Right ventricle myocardium inferior (tissue), 1 donor: Measurements from ENCODE around the gene HOXB8. TPM values are rescaled to one million over a fixed set of nuclear protein-coding genes. Genes with fewer than 3 reads are reported as not detected.

Experiments used
- ATAC-seq: fragments of 200-7000 bp; cut with Tn5 transposase; one replicate; pipeline ENCODE4 v1.9.1; 2020; ENCODE audit warnings: mild to moderate bottlenecking, moderate library complexity
- DNase-seq: peaks from one replicate; pipeline ENCODE4 v3.0.0; 2021; ENCODE audit errors: missing footprints
- intact Hi-C: fragments of 100-400 bp; cut with DNase I; formaldehyde crosslinking; loops from one replicate; pipeline ENCODE4 v1.11.0; 2022
- long read RNA-seq: library from polyadenylated mRNA; unstranded; transcript quantifications from one replicate; pipeline ENCODE4 v2.0.0, GENCODE V29; 2021
- total RNA-seq: library from RNA; stranded (reverse); fragmentation: NEBNext Ultra II Directional; extraction: Animal tissue kit (Norgen Biotek cat#: 25700); gene quantifications from one replicate; pipeline ENCODE4 v1.2.1, GENCODE V29; 2021
- donor health status: DM: no; HTN: yes; CAD: no; lungs with severe emphysema.

HOXB8 gene
- total RNA-seq = not detected
- long read RNA-seq = 0 reads

- ATAC-seq (no peak), DNase-seq (no peak)
- intact Hi-C loops = loop anchor here (5.0 to 10.0 kb wide), 3 partner anchors 263 to 591 kb away; no protein-coding TSS in a partner anchor
Observed at GRCh38 chr17:48615047-48615962, at the start of gene HOXB8. Gene HOXB8 (minus strand): TSS chr17:48615292. CDS start chr17:48614704, 588 bp downstream.

DNA sequence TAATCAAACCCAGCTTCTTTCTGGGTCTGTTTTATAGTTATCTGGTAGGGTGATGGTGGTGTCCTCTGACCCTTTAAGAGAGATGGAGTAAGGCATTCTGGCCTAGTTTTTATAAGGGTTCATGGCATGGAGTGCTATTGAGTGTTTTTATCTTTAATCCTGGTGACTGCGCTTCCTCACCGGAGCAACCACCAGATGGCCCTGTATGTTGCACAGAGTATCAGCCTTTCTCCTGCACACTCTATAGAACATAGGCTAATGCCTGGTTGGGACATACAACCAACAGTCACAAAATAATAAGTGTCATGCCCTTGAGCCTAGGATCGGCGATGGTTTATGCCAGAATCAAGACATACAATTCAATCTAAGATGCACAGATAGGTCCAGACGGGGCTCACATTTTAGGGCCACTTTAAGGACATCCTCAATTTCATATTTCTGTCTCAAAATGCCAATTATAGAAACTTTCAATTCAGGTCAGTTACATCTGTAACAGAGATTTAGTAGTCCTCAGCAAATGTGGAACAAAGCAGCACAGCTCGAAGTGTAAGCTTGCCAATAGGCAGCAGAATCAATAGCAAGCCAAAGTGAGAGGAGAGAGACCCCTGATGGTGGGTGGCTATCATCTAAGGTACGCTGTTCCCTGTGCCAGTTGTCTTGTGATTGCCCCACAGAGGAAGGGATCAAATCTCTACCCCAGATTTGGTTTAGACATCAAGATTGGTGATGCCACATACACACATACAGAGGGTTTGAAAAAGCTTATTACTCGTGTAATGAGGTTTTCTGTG, 48.2 kb upstream of the HOXB8 start:
- DNase-seq = no peak
- no peak for ATAC-seq
- intact Hi-C loops = no loop called here

- no peak for ATAC-seq
- intact Hi-C loops = no loop called here
- no peak for DNase-seq
Observed at GRCh38 chr17:48655913-48656312, 40.8 kb upstream of the HOXB8 start.

- ATAC-seq (no peak), DNase-seq (no peak)
- intact Hi-C loops = no loop called here
Observed at GRCh38 chr17:48649741-48650140, 34.6 kb upstream of the HOXB8 start.

DNA sequence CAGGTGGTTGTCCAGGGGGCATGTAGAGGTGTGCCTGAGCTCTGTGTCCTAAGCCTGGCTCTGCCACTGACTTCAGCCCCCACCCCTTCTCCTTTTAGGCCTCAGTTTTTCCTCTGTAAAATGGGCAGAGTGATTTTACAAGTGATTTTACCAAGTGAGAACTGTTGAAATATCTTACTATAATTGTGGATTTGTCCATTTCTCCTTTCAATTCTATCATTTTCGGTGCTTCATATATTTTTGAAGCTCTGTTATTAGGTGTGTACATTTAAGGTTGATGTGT, 32.8 kb upstream of the HOXB8 start:
- ATAC-seq = no peak
- DNase-seq = no peak
- intact Hi-C loops = no loop called here

DNA sequence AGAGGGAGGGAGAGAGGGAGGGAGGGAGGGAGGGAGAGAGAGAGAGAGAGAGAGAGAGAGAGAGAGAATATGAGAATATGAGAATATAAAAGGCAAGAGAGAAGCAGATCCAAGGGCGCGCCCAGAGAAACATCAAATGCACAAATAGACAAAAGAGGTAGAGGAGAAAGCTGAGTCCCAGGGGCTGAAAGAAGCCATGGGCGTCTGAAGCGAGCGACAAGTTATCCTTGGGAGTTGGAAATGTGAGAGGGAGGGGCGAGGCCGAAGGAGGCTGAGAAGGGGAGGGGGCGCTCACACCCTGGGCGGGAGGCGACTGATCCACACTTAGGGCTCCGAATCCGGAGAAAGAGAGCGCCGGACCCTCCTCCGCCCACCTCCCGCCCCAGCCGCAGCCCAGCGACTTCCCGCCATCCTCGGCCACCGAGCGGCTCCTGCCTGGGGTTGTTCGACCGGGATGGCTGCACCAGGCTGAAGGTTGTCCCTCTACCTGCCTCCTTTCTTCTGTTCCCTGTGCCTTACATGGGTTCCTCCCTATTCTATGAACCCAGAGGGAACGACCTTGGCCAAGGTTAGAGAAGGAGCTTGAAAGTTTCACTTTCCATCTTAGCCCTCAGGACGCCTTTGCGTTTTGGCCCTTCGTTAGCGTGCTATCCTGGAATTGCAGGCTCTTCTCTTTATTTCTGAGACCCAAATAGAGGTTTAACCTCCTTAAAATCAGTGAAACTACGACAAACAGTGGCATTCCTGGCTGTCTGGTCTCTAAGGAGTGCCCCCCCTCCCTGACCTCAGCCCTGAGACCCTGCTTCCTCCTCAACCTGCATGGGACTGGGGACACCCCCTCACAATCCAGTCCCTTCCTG, 32.2 kb upstream of the HOXB8 start:
- ATAC-seq (no peak), DNase-seq (no peak)
- intact Hi-C loops = no loop called here

- ATAC-seq = no peak
- no peak for DNase-seq
- intact Hi-C loops = no loop called here
Observed at GRCh38 chr17:48646183-48647102, 31.4 kb upstream of the HOXB8 start.

GRCh38 chr17:48645639-48646182, 30.6 kb upstream of the HOXB8 start:
- intact Hi-C loops = no loop called here

GRCh38 chr17:48644910-48645557, 29.9 kb upstream of the HOXB8 start:
- DNase-seq (no peak), ATAC-seq (no peak)
- intact Hi-C loops = no loop called here

More at GRCh38 chr17:48645639-48646182, 30.6 kb upstream of the HOXB8 start:
- no peak for DNase-seq
- no peak for ATAC-seq

DNA sequence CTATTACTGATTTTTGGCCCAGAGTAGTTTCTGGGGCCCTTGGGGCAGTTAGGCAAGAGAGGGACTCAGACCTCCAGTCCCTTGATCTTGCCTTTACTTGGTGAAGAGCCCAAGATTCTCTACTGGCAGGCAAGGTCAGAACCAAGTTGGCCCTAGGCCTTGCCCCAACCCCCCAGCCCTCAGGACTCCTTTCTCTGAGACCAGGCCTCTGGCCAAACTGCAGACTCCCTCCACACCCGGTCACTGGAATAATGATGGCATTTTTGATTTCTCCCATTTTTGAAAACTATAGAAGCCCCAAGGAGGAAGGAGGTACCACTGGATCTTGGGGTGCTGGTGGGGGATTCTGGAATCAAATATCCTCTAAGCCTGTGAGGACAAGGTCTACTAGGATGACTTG, 29.1 kb upstream of the HOXB8 start:
- ATAC-seq (no peak), DNase-seq (no peak)
- intact Hi-C loops = no loop called here

DNA sequence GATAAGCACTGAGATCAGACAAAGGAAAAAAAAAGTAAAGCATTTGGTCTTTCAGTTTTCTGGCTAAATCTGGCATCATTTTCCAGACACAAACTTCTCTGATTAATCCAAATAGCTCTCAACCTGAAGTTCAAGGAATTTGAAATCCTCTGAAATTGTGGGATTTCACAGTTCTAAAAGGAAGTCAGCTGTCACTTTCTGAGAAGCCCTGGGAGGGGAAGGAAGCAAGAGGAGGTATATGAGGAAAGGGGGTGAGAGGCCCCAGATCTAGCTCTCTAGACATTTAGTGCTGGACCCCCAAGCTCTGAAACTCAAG, 28.6 kb upstream of the HOXB8 start:
- ATAC-seq (no peak), DNase-seq (no peak)
- intact Hi-C loops = no loop called here

DNA sequence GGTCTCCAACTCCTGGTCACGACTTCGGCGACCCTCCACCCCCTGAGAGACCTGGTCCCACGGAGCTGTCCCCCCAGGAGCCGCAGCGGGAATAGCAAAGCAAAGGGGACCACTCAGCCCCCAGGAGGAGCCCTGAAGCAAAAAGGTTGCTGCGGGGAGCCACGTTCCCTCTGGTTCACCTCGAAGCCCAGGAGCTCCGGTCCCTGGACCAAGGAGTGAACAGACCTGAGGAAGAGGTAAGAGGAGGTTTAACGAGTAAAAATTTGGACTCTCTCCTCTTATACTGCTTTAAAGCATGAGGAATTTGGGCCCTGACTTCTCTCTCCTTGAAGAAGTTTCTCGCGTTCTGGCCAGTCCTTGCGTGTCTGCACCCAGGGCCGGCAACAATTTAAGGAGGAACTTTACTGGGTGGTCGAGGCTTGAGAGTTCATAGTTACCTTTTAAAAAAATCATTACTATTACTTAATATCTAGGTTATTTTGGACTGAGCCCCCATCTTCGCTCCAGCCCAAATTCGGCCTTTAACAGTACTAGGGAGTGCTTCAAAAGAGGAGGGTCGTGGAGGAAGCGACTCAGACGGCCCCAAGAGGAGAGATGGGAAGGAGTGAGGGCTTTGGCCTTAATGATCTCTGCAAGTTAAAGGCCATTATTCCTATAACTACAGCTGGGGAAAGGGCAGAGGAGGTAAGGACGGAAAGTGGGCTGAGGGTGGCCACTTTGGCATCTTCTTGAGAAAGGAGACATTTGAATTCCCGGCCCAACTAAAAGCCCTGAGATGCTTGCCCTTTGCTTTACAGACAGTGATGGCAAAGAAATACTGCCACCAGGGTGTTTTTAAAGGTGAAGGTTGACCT, 28.0 kb upstream of the HOXB8 start:
- ATAC-seq (no peak), DNase-seq (no peak)
- intact Hi-C loops = no loop called here

- ATAC-seq = no peak
- intact Hi-C loops = no loop called here
- DNase-seq = no peak
Observed at GRCh38 chr17:48642059-48642842, 27.2 kb upstream of the HOXB8 start.

GRCh38 chr17:48641541-48642058, 26.5 kb upstream of the HOXB8 start:
- DNase-seq = no peak
- intact Hi-C loops = no loop called here
- ATAC-seq = no peak

DNA sequence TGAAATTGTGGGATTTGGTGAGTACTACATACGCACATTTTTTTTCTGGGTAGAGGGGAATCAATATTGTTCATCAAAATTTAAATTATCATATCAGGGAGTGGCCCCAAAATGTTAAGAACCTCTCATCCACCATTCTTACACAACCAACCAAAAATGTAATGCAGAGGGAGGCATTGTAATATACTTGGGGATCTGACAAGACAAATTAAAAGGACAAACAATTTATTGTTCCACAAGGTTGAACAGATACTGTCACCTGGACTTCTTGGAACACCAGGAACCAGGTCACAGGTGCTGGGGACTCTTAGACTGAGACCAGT, 25.7 kb upstream of the HOXB8 start:
- DNase-seq (no peak), ATAC-seq (no peak)
- intact Hi-C loops = no loop called here
